ENCODE data around the gene UNC93A. TPM values are rescaled to one million over a fixed set of nuclear protein-coding genes. Genes with fewer than 3 reads are reported as not detected.
"Not testable (repeated sequence)": the region's sequence is repeated elsewhere in the genome, so short reads cannot be mapped to it uniquely, and the experiment has no call there.

Gene UNC93A
- total and polyA plus RNA-seq, 2 donors (not counting 1 experiment from before 2014, with no cell fraction given): not detected

DNA sequence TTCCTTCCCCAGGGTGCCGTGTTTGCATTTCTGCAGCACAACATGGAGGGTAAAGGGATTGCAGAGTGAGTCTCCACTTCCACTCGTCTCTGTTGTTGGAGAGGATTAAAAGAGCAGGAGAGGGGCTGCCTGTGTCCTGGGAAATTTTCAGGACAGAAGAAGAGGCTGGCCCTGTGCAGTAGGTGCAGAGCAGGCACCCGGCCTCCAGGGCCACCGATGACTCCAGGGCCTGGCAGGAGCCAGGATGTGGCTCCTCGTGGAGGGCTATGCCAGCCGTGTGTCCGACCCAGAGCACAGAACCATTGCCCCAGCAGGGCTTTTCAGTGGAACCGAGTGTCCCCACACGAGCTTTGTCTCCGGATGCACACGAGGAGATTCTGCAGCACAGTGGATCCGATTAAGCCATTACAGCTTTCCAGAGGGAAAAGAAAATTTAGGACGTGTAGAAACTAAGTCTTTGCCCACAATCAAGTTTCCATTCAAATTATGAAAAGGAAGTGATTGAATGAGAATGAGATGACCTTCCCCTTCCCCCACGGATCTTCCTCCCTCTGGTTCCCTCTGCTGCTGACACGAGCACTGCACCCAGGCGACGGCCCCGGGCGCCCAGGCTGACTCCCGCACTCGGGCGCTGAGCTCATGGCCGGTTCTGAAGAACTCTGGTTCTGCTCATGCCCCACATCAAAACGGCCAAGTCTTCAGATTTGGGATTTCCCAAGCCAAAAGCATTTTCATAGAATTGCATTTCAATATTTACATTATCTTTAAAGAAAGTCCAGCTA is 43.1 kb upstream of the UNC93A start:
- no peak overlapping the region for H3K27ac Mint-ChIP-seq
- Histone ChIP-seq H3K4me2 (replicated peaks; ENCODE audit: low read depth, low read length, poor library complexity, severe bottlenecking) (no peak overlapping the region), H3K79me2 (ENCODE audit: control insufficient read depth, insufficient read depth, low read length) (no peaks in the 10 kb centered on the region), H3K9ac (ENCODE audit: low read length) (no peak overlapping the region), H3K27ac (ENCODE audit: low read length in 2 of 2) (no peak overlapping the region), H3K27me3 (replicated peaks in 1 of 4; ENCODE audit: control extremely low read depth in 1 of 4, control insufficient read depth in 3 of 4, insufficient read depth in 4 of 4, low read length in 3 of 4) (peaks cover 0 to 7% (median 1%) of the 10 kb centered on the region in 4 experiments), H3K36me3 (replicated peaks in 1 of 2; ENCODE audit: control extremely low read depth in 1 of 2, control insufficient read depth in 1 of 2, extremely low read depth in 1 of 2, insufficient read depth in 2 of 2, low read length in 1 of 2) (no peaks in the 10 kb centered on the region), H3K9me3 (ENCODE audit: control extremely low read depth in 1 of 3, control insufficient read depth in 2 of 3, insufficient read depth in 1 of 3, low read length in 2 of 3) (no peaks in the 10 kb centered on the region), H4K20me1 (ENCODE audit: control insufficient read depth, insufficient read depth, low read length, poor library complexity, severe bottlenecking) (no peaks in the 10 kb centered on the region), H3K4me1 (ENCODE audit: control insufficient read depth in 2 of 2, insufficient read depth in 2 of 2, low read length in 2 of 2) (no peaks in the 10 kb centered on the region), H3K4me3 (ENCODE audit: control extremely low read depth in 1 of 5, extremely low read depth in 1 of 5, insufficient read depth in 1 of 5, low read depth in 2 of 5, low read length in 4 of 5) (no peak overlapping the region), H2AFZ (ENCODE audit: insufficient read depth, low read depth, low read length, poor library complexity, severe bottlenecking) (no peak overlapping the region)
- intact Hi-C loops (cut with micrococcal nuclease): no loop called here
- no peaks in the 10 kb centered on the region for H3K9me3 Mint-ChIP-seq (ENCODE audit: insufficient read depth)
- ChIA-PET CTCF (no interaction called here), POLR2A (no interaction called here)
- no peak overlapping the region for H3K4me3 Mint-ChIP-seq
- DNase-seq (no peak), ATAC-seq (ENCODE audit: low read depth) (no peak)
- peaks cover 9% of the 10 kb centered on the region for H3K4me1 Mint-ChIP-seq
- 65% methylated on average over 15 of the region's 24 CpGs for WGBS (ENCODE audit: insufficient coverage)
- H3K27me3 Mint-ChIP-seq: peaks cover 16% of the 10 kb centered on the region
- TF ChIP-seq, protein P1, sequence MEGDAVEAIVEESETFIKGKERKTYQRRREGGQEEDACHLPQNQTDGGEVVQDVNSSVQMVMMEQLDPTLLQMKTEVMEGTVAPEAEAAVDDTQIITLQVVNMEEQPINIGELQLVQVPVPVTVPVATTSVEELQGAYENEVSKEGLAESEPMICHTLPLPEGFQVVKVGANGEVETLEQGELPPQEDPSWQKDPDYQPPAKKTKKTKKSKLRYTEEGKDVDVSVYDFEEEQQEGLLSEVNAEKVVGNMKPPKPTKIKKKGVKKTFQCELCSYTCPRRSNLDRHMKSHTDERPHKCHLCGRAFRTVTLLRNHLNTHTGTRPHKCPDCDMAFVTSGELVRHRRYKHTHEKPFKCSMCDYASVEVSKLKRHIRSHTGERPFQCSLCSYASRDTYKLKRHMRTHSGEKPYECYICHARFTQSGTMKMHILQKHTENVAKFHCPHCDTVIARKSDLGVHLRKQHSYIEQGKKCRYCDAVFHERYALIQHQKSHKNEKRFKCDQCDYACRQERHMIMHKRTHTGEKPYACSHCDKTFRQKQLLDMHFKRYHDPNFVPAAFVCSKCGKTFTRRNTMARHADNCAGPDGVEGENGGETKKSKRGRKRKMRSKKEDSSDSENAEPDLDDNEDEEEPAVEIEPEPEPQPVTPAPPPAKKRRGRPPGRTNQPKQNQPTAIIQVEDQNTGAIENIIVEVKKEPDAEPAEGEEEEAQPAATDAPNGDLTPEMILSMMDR (IDR thresholded peaks at IDR 0.05): no peak
- no peak for TF ChIP-seq EZH2 (IDR thresholded peaks at IDR 0.05; ENCODE audit: borderline replicate concordance, insufficient read depth, low read depth, low read length, poor library complexity, severe bottlenecking)

GRCh38 chr6:167248878-167249455 is 42.1 kb upstream of the UNC93A start:
- WGBS (ENCODE audit: insufficient coverage): 76% methylated on average over 10 of the region's 14 CpGs
- intact Hi-C loops (cut with micrococcal nuclease); H3K4me3 ChIP-seq (ENCODE audit: control extremely low read depth in 1 of 5, extremely low read depth in 1 of 5, insufficient read depth in 1 of 5, low read depth in 2 of 5, low read length in 4 of 5); H3K4me1 ChIP-seq (ENCODE audit: control insufficient read depth in 2 of 2, insufficient read depth in 2 of 2, low read length in 2 of 2); CTCF ChIA-PET; H3K36me3 ChIP-seq (replicated peaks in 1 of 2; ENCODE audit: control extremely low read depth in 1 of 2, control insufficient read depth in 1 of 2, extremely low read depth in 1 of 2, insufficient read depth in 2 of 2, low read length in 1 of 2); H3K27ac ChIP-seq (ENCODE audit: low read length in 2 of 2); H3K4me3 Mint-ChIP-seq; H3K79me2 ChIP-seq (ENCODE audit: control insufficient read depth, insufficient read depth, low read length); H3K27ac Mint-ChIP-seq; ATAC-seq (ENCODE audit: low read depth); DNase-seq; POLR2A ChIA-PET; H3K9me3 Mint-ChIP-seq (ENCODE audit: insufficient read depth); H3K4me1 Mint-ChIP-seq; H4K20me1 ChIP-seq (ENCODE audit: control insufficient read depth, insufficient read depth, low read length, poor library complexity, severe bottlenecking); H3K27me3 ChIP-seq (replicated peaks in 1 of 4; ENCODE audit: control extremely low read depth in 1 of 4, control insufficient read depth in 3 of 4, insufficient read depth in 4 of 4, low read length in 3 of 4); H3K9ac ChIP-seq (ENCODE audit: low read length); H2AFZ ChIP-seq (ENCODE audit: insufficient read depth, low read depth, low read length, poor library complexity, severe bottlenecking); H3K9me3 ChIP-seq (ENCODE audit: control extremely low read depth in 1 of 3, control insufficient read depth in 2 of 3, insufficient read depth in 1 of 3, low read length in 2 of 3); H3K4me2 ChIP-seq (replicated peaks; ENCODE audit: low read depth, low read length, poor library complexity, severe bottlenecking): not testable (repeated sequence)
- peaks cover 16% of the 10 kb centered on the region for H3K27me3 Mint-ChIP-seq

Measured in B cell (primary cell).